ENCODE results near the gene PPP1R14B.

The PPP1R14B gene, protein sequence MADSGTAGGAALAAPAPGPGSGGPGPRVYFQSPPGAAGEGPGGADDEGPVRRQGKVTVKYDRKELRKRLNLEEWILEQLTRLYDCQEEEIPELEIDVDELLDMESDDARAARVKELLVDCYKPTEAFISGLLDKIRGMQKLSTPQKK

GRCh38 chr11:64246871-64247728 lies at the start of gene PPP1R14B:
Gene PPP1R14B, minus strand, starts transcription at chr11:64246943. Its CDS starts 270 bp downstream, at chr11:64246673.
- peak; percentile 83 for DNase-seq

DNA sequence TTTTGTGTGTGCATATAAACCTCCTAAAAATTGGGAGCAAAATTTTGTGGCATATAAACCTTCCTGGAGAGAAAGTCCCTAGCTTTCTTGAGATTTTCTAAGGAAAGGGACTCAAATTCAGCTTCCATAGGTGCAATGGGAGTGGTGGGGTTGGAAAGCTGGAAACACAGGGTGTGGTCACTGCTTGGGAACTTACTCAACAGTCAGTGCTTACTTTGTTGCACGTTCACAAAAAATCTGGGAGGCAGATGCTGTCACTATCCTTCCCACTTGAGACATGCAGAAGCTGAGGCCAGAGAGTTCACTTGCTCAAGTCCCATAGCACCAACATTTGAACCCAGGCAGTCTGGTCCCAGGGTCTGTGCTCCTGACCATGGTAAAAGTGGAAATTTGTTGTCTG lies 49.5 kb upstream of the PPP1R14B start:
- DNase-seq: no peak

DNA sequence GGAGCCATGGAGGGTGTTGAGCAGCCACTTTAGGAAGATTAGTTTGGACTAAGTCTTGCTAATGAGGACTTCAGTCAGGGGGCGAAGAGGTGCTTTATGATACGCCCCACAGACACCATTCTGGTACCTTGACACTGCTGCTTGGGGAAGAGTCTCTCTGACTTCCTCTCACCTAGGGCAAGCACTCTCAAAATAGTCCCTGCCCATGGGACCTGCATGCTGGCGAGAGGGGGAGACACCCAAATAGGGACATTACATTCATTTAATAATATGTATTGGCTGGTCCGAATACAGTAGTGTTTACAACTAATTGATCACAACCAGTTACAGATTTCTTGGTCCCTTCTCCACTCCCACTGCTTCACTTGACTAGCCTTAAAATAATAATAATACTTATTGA lies 49.0 kb upstream of the PPP1R14B start:
- no peak for DNase-seq

DNA sequence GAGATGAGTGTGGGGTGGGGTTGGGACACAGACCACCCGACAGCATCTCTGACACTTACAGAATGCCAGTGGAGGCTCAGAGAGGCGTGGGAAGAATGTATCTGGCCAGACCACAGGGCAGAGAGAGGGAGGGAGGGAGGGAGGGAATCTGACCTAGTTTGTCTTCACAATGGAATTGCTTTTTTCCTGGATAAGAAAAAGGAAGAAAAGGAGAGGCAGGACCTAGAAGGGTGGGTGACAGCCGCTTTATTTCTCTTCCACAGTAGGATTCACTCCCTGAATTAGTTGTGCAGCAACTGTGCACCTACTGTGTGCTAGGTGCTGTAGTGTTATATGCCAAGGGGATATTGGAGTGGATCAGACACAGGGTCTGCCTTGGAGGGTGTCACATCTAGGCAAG lies 48.0 kb upstream of the PPP1R14B start:
- DNase-seq: no peak

- no peak for DNase-seq
Observed at GRCh38 chr11:64292460-64293254, 45.9 kb upstream of the PPP1R14B start.

DNA sequence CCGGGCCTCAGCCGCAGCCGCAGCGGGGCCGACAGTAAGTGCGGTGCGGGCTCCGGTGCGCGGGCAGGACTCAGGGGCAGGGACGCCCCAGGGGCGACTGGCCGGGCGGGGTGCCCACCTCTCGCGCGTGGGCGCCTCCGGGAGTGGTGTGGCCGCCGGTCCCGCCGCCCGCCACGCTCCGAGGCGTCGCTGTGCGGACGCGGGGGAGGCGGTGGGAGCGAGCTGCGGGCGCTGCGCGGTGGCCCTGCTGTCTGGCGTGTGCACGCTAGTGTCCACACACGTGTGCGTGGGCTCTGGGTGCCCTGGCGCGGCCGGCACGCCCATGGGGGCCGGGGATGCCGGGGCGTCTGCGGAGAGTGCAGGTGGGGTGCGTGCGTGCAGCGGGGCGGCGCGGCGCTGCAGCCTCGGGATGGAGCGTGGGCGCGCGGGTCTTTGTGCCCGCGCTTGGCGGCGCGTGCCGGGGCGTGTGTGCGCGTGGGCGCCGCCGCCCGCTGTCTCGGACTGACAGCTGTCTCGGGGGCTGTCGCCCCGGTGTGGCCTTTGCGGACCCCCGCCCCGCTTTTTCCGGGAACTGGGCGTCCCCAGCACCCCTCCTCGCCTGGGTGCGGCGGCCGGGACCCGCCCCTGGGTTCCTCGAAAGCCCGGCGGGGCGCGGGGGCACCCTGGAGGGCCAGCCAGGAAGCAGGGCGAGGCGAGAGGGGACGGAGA lies 45.2 kb upstream of the PPP1R14B start:
- no peak for DNase-seq

DNA sequence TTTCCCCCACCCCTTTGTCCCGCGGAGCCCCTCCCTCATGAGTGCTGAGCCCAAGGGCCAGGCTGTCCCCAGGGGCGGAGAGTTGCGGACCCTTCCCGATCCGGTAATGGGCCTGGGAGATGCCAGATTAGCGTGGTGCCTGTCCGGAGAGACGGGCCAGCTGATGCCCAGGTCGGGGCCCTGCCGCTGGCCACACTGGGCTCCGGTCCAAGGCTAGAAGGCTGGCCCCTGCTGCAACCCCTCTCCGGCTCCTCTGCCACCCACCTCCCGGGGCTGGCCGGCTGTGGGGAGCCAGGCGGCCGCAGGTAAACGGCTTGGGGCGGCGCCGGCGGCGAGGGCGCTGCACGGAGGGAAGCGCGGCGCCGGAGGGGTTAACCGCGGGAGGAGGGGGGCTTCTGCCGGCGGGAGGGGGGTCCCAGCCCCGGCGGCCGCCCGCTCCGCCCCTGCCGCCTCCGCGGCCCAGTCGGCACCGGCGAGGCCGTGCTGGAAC lies 44.6 kb upstream of the PPP1R14B start, which contains the start of gene KCNK4:
KCNK4 (plus strand) TSS at position 41 of the 490 bp plus-strand sequence. CDS start 1,717 bp downstream, outside the sequence.
- DNase-seq: no peak

GRCh38 chr11:64290352-64291261 lies 43.9 kb upstream of the PPP1R14B start:
- DNase-seq: no peak

- DNase-seq: no peak
Observed at GRCh38 chr11:64289002-64289564, 42.3 kb upstream of the PPP1R14B start.

- DNase-seq: no peak
Observed at GRCh38 chr11:64288353-64288750, 41.6 kb upstream of the PPP1R14B start.

DNA sequence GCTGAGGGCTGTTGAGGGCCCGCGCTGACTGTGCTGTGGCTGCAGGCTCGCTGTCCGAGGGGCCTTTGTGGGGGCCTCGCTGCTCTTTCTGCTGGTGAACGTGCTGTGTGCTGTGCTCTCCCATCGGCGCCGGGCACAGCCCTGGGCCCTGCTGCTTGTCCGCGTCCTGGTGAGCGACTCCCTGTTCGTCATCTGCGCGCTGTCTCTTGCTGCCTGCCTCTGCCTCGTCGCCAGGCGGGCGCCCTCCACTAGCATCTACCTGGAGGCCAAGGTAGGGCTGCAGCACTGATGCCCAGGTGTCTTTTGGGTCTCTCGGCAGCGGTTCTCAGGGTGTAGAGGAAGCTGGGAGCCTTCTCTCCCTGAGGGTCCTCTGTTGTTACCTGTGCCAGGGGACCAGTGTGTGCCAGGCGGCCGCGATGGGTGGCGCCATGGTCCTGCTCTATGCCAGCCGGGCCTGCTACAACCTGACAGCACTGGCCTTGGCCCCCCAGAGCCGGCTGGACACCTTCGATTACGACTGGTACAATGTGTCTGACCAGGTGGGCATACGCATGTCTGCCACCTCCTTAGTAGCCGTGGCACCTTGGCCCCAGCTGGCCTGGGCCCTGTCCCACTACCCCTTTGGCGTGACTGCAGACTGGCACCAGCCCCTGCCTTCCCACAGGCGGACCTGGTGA lies 41.1 kb upstream of the PPP1R14B start:
- DNase-seq: no peak

DNA sequence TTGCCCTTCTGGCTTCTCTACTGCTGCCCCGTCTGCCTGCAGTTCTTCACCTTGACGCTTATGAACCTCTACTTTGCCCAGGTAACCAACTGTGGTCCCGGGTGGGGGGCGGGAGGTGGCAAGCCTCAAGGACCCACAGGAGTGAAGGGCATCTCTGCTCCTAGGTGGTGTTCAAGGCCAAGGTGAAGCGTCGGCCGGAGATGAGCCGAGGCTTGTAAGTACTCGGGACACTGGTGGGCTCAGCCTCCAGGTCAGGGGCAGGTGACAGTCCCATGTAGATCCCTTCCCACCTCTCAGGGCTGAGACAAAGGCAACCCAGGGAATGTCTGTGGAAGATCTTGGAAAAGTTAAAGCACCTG lies 40.0 kb upstream of the PPP1R14B start:
- no peak for DNase-seq

- peak; percentile 54 for DNase-seq
Observed at GRCh38 chr11:64285885-64286800, 39.4 kb upstream of the PPP1R14B start.

- DNase-seq: peak; percentile 74
Observed at GRCh38 chr11:64284962-64285884, 38.5 kb upstream of the PPP1R14B start, which contains the start of gene GPR137. Gene GPR137, plus strand, starts transcription at chr11:64285848. Its CDS starts 677 bp downstream, at chr11:64286525.

DNA sequence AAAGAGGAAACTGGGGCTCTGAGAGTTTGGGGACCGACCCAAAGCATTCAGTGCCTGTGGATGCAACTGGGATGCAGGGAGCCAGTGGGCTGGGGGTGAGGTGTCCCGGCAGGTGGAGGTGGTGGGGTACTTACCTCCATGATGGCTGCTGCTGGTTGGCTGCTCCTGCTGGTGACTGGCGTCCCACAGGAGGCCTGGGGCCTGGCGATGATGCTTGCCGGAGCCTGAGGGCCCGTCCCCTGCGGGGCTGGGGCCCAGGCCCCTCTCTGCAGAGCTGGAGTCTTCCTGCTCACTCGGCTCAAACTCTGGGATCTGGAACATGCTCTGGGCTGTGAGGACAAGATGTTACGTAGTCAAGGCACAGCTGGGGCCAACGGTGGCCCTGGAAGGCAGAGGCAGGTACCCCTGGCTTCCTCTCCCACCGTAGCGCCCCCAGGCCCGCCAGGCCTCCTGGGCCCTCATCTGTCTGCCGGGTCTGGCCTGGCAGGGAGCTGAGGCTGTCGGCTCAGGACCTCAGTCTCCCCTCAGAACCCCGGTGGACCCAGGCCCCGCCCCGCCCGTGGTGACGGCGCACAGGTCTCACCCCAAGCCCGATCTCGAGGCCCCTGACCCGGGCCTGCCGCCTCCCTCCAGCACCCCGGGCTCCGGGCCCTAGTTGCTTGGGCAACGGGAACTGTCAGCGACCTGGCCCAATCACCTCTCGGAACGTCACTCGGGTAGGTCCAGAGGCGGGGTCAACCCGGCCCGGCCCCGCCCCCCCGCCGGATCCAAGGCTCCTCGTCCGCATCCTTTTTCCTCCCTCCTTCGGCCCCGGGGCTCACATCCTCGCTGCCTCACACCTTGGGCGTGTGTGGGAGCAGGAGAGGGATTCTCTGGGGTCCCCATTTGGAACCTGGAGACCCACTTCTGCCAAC lies 37.6 kb upstream of the PPP1R14B start, which contains the start of gene BAD:
BAD (minus strand) TSS at position 618 of the 914 bp plus-strand sequence; CDS start at position 321, 297 bp downstream.
- DNase-seq: peak; percentile 90

DNA sequence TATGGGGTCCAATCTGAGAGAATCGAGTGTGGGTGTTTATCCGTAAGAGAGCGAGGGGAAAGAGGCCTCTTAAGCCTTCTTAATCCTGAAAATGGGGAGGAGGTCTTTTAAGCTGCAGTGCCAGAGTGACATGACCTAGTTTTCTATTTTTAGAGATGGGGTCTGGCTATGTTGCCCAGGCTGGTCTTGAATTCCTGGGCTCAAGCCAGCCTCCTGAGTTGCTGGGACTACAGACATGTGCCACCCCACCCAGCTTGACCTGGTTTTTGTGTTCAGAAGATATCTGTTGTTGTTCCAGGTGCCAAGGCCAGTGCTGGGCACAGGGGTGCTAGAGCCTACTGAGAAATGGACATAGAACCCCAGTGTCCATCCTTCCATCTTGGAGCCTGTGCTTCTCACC lies 36.3 kb upstream of the PPP1R14B start:
- no peak for DNase-seq
